Stimulated activated CD8-positive, alpha-beta memory T cell treated with anti-CD3 and anti-CD28 coated beads, Interleukin-12 subunit alpha, Interleukin-12 subunit beta, amount 100 ng/mL, for 4 hours (primary cell): ENCODE measurements around the gene SLC34A3.
"Not testable (repeated sequence)": the region's sequence is repeated elsewhere in the genome, so short reads cannot be mapped to it uniquely, and the experiment has no call there.

ENCODE experiments used
- DNase-seq: peaks from one replicate; pipeline ENCODE4 v3.0.0-alpha.2; 2020; ENCODE audit warnings: low read depth

The SLC34A3 gene

GRCh38 chr9:137228968-137229896 is 1.5 kb upstream of the SLC34A3 start:
- DNase-seq = no peak

- no peak for DNase-seq
Observed at GRCh38 chr9:137229903-137230704, 597 bp upstream of the SLC34A3 start.

DNA sequence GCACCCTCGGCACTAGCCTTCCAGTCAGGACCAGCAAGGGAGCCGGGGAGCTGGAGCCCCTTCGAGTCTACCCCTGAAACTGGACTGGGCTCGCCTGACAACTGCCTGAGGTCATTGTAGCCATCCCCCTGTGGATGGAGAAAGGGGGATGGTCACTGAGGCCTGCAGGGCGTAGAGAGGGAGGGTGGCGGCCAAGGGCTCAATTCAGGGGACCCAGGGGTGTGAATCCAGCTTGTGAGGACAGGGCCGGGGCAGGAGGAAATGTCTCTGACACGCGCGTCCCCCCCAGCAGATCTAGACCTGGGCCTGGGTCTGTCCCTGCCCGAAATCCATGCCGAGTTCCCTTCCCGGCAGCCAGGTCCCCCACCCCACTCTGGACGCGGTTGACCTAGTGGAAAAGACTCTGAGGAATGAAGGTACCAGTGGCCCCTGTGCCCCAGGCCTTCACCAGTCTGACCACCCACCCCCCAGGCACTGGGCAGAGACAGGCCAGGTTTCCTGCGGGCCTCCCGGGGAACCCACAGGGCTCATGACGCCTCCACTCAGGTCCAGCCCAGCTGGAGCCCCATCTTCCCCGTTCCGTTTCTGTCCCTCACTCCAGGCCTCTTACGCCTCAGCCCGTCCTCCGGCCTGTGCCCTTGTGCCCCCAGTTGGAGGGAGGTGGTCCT is 805 bp downstream of the SLC34A3 start:
- no peak for DNase-seq

GRCh38 chr9:137232101-137232500 is 1.4 kb downstream of the SLC34A3 start:
- DNase-seq = no peak

GRCh38 chr9:137232510-137232909 is 1.8 kb downstream of the SLC34A3 start:
- no peak for DNase-seq

DNA sequence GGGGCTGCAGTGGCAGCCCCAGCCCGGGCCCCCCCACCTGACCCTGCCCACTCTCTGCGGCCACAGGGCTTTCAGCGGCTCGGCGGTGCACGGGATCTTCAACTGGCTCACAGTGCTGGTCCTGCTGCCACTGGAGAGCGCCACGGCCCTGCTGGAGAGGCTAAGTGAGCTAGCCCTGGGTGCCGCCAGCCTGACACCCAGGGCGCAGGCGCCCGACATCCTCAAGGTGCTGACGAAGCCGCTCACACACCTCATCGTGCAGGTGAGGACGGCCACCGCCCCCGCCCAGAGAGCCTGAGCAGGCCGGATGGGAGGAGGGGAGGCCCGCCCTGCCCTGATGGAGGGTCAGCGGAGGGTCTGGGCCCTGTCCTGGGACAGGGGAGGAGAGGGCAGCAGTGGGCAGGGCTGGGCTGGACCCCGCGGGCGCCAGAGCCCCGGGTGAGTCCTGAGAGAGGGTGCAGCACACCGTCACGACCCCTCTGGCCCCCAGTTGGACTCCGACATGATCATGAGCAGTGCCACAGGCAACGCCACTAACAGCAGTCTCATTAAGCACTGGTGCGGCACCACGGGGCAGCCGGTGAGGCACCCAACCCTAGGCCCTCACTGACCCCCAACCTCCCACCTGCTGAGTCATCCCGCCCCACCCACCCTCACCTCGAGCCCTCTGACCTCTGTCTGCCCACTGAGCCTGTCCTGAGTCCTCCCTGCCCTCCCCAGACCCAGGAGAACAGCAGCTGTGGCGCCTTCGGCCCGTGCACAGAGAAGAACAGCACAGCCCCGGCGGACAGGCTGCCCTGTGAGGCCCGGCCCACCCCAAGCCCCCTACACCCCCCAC is 2.7 kb downstream of the SLC34A3 start:
- no peak for DNase-seq

DNA sequence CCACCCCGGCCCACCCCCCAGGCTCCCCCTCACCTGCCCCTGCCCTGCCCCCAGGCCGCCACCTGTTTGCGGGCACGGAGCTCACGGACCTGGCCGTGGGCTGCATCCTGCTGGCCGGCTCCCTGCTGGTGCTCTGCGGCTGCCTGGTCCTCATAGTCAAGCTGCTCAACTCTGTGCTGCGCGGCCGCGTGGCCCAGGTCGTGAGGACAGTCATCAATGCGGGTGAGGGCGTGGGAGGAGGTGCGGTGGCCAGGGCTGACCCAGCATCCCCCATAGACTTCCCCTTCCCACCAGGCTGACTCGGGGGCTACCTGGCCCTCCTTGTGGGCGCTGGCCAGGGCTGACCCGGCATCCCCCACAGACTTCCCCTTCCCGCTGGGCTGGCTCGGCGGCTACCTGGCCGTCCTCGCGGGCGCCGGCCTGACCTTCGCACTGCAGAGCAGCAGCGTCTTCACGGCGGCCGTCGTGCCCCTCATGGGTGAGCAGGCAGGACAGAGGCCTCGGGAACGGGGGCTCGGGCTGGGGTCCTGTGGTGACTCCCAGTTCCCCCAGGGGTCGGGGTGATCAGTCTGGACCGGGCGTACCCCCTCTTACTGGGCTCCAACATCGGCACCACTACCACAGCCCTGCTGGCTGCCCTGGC is 3.5 kb downstream of the SLC34A3 start:
- DNase-seq = no peak

DNA sequence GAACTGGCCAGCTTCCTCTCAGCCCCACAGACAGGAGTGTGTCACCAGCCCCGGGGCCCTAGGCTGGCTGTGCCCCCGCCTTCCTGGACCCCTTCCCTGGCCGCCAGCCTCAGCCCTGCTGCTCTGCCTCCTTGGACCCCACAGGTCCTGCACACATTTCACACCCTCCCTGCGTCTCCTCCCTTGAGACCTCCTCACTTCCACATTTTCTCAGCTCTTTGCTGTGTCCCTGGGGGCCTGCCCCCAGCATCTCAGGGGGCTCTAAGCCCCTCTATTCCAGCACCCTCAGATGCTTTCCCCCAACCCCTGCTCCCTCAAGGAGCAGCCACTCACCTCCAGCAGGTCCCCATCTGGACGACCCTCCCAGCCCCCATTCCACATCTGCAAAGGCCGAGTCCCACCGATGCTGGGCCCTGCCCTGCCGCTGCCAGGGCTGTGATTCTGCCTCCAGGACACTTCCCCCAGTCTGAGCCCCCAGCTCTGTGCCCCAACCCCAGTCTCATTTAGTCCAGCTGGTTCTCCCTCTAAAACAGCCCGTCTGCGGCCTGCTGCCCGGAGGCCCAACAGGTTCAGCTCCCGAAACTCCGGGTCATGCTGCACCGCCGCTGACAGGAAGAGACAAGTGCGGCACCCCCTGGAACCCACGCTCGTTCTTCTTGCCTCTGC is 4.2 kb downstream of the SLC34A3 start:
- DNase-seq = no peak

DNA sequence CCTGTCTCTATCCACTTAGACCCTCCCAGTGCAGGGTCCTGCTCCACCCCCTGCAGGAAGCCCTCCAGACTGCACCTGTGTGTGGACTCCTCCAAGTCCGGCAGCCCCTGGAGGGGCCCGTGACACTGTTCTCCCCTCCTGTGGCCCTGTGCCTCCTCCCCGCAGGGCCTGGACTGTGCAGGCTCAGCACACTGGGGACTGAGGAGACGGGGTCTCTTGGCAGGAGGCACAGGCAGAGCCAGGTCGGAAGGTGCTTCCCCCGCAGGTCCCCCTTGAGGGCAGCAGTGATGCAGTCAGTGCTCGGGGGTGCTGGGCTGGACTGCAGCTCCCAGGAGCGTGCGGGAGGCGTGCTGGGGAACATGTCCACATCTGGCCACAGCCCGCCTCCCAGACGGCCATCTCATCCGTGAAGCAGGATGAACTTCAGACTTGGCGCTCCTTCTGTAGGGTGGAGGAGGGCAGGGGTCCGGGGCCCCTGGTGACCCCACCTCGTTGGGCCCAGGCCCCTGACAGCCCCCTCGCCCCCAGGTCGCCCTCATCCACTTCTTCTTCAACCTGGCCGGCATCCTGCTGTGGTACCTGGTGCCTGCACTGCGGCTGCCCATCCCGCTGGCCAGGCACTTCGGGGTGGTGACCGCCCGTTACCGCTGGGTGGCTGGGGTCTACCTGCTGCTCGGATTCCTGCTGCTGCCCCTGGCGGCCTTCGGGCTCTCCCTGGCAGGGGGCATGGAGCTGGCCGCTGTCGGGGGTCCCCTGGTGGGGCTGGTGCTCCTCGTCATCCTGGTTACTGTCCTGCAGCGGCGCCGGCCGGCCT is 4.9 kb downstream of the SLC34A3 start:
- DNase-seq = no peak

DNA sequence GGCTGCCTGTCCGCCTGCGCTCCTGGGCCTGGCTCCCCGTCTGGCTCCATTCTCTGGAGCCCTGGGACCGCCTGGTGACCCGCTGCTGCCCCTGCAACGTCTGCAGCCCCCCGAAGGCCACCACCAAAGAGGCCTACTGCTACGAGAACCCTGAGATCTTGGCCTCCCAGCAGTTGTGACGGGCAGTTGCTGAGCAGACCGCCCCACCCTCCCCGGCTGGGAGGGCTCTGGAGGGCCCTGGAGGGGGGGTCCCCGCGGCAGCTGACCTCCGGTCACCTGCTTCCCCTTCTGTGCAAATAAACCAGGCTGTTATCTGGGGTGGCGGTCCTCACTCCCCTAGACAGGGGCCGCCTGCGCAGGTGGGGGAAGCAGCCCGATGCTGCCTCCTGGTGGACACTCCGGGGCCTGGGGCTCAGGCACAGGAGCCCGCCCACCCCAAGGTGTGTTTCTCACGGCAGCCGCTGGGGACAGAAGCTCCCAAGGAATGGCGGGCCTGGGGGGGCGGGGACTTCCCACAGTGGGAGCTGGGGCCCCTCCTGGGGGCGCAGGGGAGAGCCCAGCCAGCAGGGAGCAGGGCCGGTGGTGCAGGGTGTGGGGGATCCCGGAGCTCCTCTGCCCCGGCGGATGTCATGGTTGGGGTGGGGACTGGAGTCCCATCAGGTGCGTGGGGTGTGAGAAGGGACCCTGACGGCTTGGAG is 5.7 kb downstream of the SLC34A3 start:
- DNase-seq = peak; percentile 79

DNA sequence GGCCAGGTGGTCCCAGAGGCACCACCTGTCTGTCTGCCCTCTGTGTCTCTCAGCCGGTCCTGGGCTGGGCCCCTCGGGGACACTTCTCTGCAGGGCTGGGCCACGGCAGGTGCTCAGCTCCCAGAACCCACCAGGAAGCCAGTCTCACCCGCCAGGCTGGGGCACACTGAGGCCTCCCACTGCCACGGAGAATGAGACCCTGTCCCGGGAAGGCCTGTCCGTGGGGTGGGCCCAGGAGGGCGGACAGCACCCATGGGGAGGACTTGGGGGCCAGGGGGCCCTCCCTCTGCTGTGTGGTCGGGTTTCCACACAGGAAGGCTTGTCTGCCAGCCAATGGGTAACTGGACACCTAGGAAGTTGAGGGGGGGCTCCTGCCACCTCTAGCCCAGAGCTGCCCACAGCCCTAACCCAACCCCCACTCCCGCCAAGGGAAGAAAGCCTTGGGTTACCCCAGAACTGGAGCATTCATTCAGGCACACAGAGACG is 6.3 kb downstream of the SLC34A3 start:
- no peak for DNase-seq

GRCh38 chr9:137237759-137238726 is 7.3 kb downstream of the SLC34A3 start:
- no peak for DNase-seq

DNA sequence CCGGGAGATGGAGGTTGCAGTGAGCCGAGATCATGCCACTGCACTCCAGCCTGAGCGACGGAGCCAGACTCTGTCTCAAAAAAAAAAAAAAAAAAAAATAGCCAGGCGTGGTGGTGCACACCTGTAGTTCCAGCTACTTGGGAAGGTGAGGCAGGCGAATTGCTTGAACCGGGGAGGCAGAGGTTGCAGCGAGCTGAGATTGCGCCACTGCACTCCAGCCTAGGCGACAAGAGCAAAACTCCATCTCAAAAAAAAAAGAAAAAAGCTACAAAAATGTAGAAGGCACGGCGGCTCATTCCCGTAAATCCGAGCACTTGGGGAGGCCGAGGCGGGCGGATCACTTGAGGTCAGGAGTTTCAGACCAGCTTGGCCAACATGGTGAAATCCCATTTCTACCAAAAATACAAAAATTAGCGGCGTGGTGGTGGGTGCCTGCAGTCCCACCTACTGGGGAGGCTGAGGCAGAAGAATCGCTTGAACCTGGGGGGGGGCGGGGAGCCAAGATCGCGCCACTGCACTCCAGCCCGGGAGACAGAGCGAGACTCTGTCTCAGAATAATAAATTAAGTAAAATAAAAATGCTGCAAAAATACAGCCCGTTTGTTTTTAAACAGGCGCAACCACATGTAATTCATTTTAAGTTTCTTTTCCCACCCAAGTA is 9.0 kb downstream of the SLC34A3 start:
- DNase-seq = not testable (repeated sequence)

- peak; percentile 68 for DNase-seq
Observed at GRCh38 chr9:137240318-137240840, 9.7 kb downstream of the SLC34A3 start.

DNA sequence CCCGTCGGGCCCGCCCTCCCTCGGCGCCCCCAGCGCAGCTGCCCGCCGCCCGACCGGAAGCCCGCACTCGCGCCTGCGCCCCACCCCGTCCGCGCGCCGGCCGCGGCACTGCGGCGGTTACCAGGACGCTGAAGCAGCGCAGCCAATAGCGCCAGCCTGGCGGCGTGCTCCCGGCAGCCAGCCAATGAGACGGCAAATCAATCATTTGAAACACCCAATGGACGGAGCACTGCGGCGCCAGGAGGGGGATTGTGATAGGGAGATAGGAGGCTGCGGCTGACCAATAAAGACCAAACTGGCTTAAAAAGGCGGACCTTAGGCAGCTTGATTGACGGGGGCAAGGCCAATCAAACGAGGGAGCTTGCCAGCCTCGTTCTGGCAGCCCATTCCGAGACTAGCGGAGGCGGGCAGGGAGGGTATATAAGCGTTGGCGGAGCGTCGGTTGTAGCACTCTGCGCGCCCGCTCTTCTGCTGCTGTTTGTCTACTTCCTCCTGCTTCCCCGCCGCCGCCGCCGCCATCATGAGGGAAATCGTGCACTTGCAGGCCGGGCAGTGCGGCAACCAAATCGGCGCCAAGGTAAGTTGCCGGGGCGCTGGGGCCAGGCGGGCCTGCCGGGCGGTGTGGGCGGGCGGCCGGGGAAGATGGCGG is 10.3 kb downstream of the SLC34A3 start, which contains the start of gene TUBB4B:
TUBB4B (plus strand) TSS at position 447 of the 649 bp plus-strand sequence; CDS start at position 521, 74 bp downstream.
- peak; percentile 92 for DNase-seq
